ENCODE results near the gene ARHGEF17. TPM values are rescaled to one million over a fixed set of nuclear protein-coding genes. Genes with fewer than 3 reads are reported as not detected.
A peak's percentile ranks its signal among the peaks of the same experiment; 100 is the strongest.

The ARHGEF17 gene
- total and polyA plus RNA-seq, 4 donors, result 2.6 to 12.6 (median 5.7) TPM

DNA sequence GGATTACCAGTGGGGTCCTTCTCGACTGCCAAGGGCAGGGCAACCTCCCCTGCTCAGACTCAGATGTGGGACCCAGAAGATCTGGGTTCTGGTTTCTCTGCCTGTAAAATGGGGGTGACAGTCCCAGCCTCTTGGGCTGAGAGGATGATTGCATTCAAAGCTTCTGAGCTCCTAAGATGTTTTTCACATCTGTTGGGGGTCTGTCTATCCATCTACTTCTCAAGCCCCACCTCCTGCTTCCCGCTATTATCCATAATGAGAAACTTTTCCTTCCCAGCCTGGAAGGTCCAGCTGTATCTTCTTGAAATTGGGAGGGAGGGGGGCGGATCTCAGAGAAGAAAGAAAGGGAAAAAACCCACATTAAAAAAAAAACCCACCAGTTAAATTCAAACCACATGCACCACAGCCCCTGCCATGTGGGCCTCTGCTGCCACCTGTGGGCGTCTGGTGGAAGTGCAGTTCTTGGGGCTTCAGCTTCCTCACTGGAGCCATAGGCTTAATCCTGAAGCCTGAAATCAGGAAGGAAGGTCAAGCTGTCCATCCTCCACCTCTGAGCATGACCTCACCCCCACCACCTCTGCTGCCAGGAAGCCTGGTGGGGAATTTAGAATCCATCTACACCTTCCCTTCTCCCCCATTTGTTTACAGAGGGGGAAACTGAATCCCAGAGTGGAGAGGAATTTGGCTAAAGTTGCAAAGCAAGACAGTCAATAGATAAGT lies 27.3 kb downstream of the ARHGEF17 start:
- H3K9ac ChIP-seq (ENCODE audit: low read depth in 1 of 2, low read length in 2 of 2), result no peak overlapping the region
- H3K9me3 ChIP-seq (ENCODE audit: control insufficient read depth in 4 of 4, low read length in 3 of 4), result no peaks in the 10 kb centered on the region
- 28% methylated on average over 4 of the region's 4 CpGs for WGBS
- DNase-seq (ENCODE audit: low spot score), result peak; percentile 87
- H3K4me1 ChIP-seq (ENCODE audit: control insufficient read depth in 4 of 4, insufficient read depth in 4 of 4, low read length in 3 of 4), result peaks cover 0 to 9% (median 0%) of the 10 kb centered on the region in 4 donors
- no peaks in the 10 kb centered on the region for H3K36me3 ChIP-seq (ENCODE audit: control insufficient read depth in 4 of 4, insufficient read depth in 3 of 4, low read depth in 1 of 4, low read length in 3 of 4)
- H3K27ac ChIP-seq (ENCODE audit: low read depth in 1 of 2, low read length in 2 of 2), result peak overlapping the region; percentile 32 to 65
- no peak overlapping the region for H3K4me3 ChIP-seq (ENCODE audit: low read depth in 1 of 3, low read length in 3 of 3)
- TF ChIP-seq YY1 (IDR thresholded peaks at IDR 0.05) (no peak), EGR1 (IDR thresholded peaks at IDR 0.05; ENCODE audit: low read depth in 2 of 2) (no peak), RAD21 (IDR thresholded peaks at IDR 0.05) (peak; percentile 91 to 92), NR2F2 (IDR thresholded peaks at IDR 0.05) (peak; percentile 51), FOXA1 (IDR thresholded peaks at IDR 0.05) (no peak), GABPA (IDR thresholded peaks at IDR 0.05 in 1 of 2, conservative IDR thresholded peaks at IDR 0.05 in 1 of 2) (no peak), MAX (IDR thresholded peaks at IDR 0.05) (no peak)
- TF ChIP-seq, protein P1, sequence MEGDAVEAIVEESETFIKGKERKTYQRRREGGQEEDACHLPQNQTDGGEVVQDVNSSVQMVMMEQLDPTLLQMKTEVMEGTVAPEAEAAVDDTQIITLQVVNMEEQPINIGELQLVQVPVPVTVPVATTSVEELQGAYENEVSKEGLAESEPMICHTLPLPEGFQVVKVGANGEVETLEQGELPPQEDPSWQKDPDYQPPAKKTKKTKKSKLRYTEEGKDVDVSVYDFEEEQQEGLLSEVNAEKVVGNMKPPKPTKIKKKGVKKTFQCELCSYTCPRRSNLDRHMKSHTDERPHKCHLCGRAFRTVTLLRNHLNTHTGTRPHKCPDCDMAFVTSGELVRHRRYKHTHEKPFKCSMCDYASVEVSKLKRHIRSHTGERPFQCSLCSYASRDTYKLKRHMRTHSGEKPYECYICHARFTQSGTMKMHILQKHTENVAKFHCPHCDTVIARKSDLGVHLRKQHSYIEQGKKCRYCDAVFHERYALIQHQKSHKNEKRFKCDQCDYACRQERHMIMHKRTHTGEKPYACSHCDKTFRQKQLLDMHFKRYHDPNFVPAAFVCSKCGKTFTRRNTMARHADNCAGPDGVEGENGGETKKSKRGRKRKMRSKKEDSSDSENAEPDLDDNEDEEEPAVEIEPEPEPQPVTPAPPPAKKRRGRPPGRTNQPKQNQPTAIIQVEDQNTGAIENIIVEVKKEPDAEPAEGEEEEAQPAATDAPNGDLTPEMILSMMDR (IDR thresholded peaks at IDR 0.05; ENCODE audit: low read depth, low read length, missing input control), result peak; percentile 98
- TF ChIP-seq, protein P2, sequence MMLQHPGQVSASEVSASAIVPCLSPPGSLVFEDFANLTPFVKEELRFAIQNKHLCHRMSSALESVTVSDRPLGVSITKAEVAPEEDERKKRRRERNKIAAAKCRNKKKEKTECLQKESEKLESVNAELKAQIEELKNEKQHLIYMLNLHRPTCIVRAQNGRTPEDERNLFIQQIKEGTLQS (IDR thresholded peaks at IDR 0.05), result no peak
- no peaks in the 10 kb centered on the region for H3K27me3 ChIP-seq (ENCODE audit: control insufficient read depth in 4 of 4, insufficient read depth in 4 of 4, low read length in 3 of 4)

DNA sequence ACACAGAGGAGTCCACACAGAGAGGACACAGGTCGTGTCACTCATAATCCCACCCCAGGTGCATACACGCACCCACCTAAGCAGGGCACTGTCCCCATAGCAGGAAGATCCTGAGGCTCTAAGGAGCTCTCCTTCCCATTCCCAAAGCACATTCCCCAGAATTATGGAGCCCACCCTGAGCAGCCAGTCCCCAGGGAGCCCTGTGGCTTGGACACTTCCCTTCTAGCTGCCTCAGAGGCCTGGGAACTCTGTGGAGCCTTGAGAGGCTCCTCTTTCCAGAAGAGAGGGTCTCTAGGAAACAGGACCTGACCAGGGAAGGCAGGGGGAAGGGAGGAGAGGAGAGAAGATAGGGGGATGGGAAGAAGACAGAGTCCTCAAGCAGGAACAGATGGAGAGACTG lies 29.8 kb downstream of the ARHGEF17 start:
- Histone ChIP-seq H3K36me3 (ENCODE audit: control insufficient read depth in 4 of 4, insufficient read depth in 3 of 4, low read depth in 1 of 4, low read length in 3 of 4) (no peaks in the 10 kb centered on the region), H3K4me3 (ENCODE audit: low read depth in 1 of 3, low read length in 3 of 3) (no peak overlapping the region), H3K9ac (ENCODE audit: low read depth in 1 of 2, low read length in 2 of 2) (no peak overlapping the region), H3K27me3 (ENCODE audit: control insufficient read depth in 4 of 4, insufficient read depth in 4 of 4, low read length in 3 of 4) (no peaks in the 10 kb centered on the region), H3K4me1 (ENCODE audit: control insufficient read depth in 4 of 4, insufficient read depth in 4 of 4, low read length in 3 of 4) (peaks cover 1 to 10% (median 3%) of the 10 kb centered on the region in 4 donors), H3K9me3 (ENCODE audit: control insufficient read depth in 4 of 4, low read length in 3 of 4) (no peaks in the 10 kb centered on the region), H3K27ac (ENCODE audit: low read depth in 1 of 2, low read length in 2 of 2) (no peak overlapping the region)
- WGBS, result 86% methylated on average over 2 of the region's 2 CpGs
- no peak for TF ChIP-seq NR2F2 (IDR thresholded peaks at IDR 0.05)
- no peak for TF ChIP-seq FOXA2 (IDR thresholded peaks at IDR 0.05)
- no peak for TF ChIP-seq REST (IDR thresholded peaks at IDR 0.05)
- TF ChIP-seq, protein P2 (IDR thresholded peaks at IDR 0.05), result no peak
- TF ChIP-seq FOXA1 (IDR thresholded peaks at IDR 0.05), result no peak
- no peak for TF ChIP-seq RAD21 (IDR thresholded peaks at IDR 0.05)
- TF ChIP-seq ZBTB33 (IDR thresholded peaks at IDR 0.05), result no peak
- TF ChIP-seq YY1 (IDR thresholded peaks at IDR 0.05), result no peak
- TF ChIP-seq TAF1 (conservative IDR thresholded peaks at IDR 0.05), result no peak
- TF ChIP-seq, protein P1 (IDR thresholded peaks at IDR 0.05; ENCODE audit: low read depth, low read length, missing input control), result no peak
- TF ChIP-seq HNF4G (IDR thresholded peaks at IDR 0.05), result no peak
- TF ChIP-seq HNF4A (conservative IDR thresholded peaks at IDR 0.05), result no peak
- no peak for TF ChIP-seq RXRA (IDR thresholded peaks at IDR 0.05)
- no peak for DNase-seq (ENCODE audit: low spot score)

All from liver (tissue), 9 donors.